ENCODE measurements around the gene ARID1B.

The ARID1B gene

DNA sequence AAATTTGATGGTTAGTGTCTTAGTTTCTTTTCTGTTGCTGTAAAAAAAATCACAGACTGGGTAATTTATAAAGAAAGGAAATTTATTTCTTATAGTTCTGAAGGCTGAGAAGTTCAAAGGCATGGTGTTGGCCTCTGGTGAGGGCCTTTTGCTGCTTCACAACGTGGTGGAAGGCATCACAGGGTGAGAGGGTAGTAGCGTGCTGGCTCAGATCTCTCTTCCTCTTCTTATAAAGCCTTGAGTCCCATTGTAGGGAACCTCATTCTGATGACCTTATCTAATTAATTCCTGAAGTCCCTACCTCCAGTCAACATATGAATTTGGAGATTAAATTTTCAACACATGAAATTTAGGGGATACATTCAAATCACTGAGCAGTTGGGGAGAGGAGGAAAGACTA is 62.0 kb downstream of the ARID1B start:
- no peaks in the 10 kb centered on the region for H3K9me3 ChIP-seq (ENCODE audit: control insufficient read depth, insufficient read depth, low read depth, low read length)
- POLR2A ChIA-PET: no interaction called here
- H3K4me3 ChIP-seq (ENCODE audit: low read depth, low read length): no peak overlapping the region
- H3K36me3 ChIP-seq (ENCODE audit: control insufficient read depth in 2 of 2, insufficient read depth in 1 of 2, low read length in 2 of 2): peaks cover 0 to 5% of the 10 kb centered on the region in 2 experiments; a peak in 2 of 3 replicates
- H3K4me1 ChIP-seq (ENCODE audit: control insufficient read depth, insufficient read depth, low read length): peaks cover 8% of the 10 kb centered on the region
- TF ChIP-seq ZNF155 (tag by site-specific recombination; IDR thresholded peaks at IDR 0.05): no peak
- no peak for TF ChIP-seq ZNF76 (tag by site-specific recombination; IDR thresholded peaks at IDR 0.05; ENCODE audit: borderline replicate concordance, low read depth)
- TF ChIP-seq ZNF521 (tag by site-specific recombination; IDR thresholded peaks at IDR 0.05): no peak
- TF ChIP-seq, protein P1, sequence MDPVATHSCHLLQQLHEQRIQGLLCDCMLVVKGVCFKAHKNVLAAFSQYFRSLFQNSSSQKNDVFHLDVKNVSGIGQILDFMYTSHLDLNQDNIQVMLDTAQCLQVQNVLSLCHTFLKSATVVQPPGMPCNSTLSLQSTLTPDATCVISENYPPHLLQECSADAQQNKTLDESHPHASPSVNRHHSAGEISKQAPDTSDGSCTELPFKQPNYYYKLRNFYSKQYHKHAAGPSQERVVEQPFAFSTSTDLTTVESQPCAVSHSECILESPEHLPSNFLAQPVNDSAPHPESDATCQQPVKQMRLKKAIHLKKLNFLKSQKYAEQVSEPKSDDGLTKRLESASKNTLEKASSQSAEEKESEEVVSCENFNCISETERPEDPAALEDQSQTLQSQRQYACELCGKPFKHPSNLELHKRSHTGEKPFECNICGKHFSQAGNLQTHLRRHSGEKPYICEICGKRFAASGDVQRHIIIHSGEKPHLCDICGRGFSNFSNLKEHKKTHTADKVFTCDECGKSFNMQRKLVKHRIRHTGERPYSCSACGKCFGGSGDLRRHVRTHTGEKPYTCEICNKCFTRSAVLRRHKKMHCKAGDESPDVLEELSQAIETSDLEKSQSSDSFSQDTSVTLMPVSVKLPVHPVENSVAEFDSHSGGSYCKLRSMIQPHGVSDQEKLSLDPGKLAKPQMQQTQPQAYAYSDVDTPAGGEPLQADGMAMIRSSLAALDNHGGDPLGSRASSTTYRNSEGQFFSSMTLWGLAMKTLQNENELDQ (tag by site-specific recombination; IDR thresholded peaks at IDR 0.05; ENCODE audit: low read depth): no peak
- TF ChIP-seq ZNF394 (tag by site-specific recombination; IDR thresholded peaks at IDR 0.05; ENCODE audit: borderline replicate concordance): no peak
- TF ChIP-seq, protein P2, sequence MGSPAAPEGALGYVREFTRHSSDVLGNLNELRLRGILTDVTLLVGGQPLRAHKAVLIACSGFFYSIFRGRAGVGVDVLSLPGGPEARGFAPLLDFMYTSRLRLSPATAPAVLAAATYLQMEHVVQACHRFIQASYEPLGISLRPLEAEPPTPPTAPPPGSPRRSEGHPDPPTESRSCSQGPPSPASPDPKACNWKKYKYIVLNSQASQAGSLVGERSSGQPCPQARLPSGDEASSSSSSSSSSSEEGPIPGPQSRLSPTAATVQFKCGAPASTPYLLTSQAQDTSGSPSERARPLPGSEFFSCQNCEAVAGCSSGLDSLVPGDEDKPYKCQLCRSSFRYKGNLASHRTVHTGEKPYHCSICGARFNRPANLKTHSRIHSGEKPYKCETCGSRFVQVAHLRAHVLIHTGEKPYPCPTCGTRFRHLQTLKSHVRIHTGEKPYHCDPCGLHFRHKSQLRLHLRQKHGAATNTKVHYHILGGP (tag by site-specific recombination; IDR thresholded peaks at IDR 0.05): no peak
- no peak for TF ChIP-seq ZNF558 (tag by site-specific recombination; IDR thresholded peaks at IDR 0.05)
- TF ChIP-seq PRDM1 (tag by site-specific recombination; IDR thresholded peaks at IDR 0.05): no peak
- TF ChIP-seq ZNF624 (tag by site-specific recombination; IDR thresholded peaks at IDR 0.05): no peak
- no peak for TF ChIP-seq ZNF585B (tag by site-specific recombination; IDR thresholded peaks at IDR 0.05)
- no peak for TF ChIP-seq OVOL3 (tag by site-specific recombination; IDR thresholded peaks at IDR 0.05)
- TF ChIP-seq GLI4 (tag by site-specific recombination; IDR thresholded peaks at IDR 0.05): no peak
- no peak for TF ChIP-seq ZNF169 (tag by site-specific recombination; IDR thresholded peaks at IDR 0.05)
- TF ChIP-seq, protein P3, sequence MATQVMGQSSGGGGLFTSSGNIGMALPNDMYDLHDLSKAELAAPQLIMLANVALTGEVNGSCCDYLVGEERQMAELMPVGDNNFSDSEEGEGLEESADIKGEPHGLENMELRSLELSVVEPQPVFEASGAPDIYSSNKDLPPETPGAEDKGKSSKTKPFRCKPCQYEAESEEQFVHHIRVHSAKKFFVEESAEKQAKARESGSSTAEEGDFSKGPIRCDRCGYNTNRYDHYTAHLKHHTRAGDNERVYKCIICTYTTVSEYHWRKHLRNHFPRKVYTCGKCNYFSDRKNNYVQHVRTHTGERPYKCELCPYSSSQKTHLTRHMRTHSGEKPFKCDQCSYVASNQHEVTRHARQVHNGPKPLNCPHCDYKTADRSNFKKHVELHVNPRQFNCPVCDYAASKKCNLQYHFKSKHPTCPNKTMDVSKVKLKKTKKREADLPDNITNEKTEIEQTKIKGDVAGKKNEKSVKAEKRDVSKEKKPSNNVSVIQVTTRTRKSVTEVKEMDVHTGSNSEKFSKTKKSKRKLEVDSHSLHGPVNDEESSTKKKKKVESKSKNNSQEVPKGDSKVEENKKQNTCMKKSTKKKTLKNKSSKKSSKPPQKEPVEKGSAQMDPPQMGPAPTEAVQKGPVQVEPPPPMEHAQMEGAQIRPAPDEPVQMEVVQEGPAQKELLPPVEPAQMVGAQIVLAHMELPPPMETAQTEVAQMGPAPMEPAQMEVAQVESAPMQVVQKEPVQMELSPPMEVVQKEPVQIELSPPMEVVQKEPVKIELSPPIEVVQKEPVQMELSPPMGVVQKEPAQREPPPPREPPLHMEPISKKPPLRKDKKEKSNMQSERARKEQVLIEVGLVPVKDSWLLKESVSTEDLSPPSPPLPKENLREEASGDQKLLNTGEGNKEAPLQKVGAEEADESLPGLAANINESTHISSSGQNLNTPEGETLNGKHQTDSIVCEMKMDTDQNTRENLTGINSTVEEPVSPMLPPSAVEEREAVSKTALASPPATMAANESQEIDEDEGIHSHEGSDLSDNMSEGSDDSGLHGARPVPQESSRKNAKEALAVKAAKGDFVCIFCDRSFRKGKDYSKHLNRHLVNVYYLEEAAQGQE (tag by site-specific recombination; IDR thresholded peaks at IDR 0.05): no peak
- no peak for TF ChIP-seq ZNF146 (tag by site-specific recombination; IDR thresholded peaks at IDR 0.05)
- no peak for TF ChIP-seq SP7 (tag by site-specific recombination; IDR thresholded peaks at IDR 0.05)
- TF ChIP-seq HOXA7 (CRISPR knock-in tag; IDR thresholded peaks at IDR 0.05; ENCODE audit: borderline replicate concordance): no peak
- no peak for TF ChIP-seq ZNF302 (tag by site-specific recombination; IDR thresholded peaks at IDR 0.05; ENCODE audit: low read depth)
- CTCF ChIA-PET: no interaction called here
- no peak overlapping the region for H3K27ac ChIP-seq (ENCODE audit: extremely low read depth, low read depth, low read length)

DNA sequence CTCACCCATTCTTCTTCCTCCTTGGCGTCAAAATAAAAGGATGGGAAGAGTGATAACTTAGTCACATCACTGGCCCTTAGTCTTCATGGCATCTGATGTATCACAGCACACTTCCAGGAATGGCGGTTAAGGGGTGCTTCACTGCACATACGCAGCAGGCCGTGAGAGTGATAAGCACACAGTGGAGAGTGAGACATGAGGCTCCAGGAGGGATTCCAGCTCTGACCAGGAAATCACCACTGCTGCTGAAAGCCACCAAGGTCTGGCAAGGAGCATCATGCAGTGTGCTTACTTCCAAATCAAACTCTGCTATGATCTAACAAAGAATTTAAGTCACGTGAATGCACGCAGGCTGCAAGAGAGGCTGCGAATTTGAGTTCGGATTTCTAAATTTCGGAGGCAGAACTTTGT is 62.4 kb downstream of the ARID1B start:
- POLR2A ChIA-PET: no interaction called here
- H3K4me3 ChIP-seq (ENCODE audit: low read depth, low read length): no peak overlapping the region
- peaks cover 0 to 5% of the 10 kb centered on the region in 2 experiments; a peak in 2 of 3 replicates for H3K36me3 ChIP-seq (ENCODE audit: control insufficient read depth in 2 of 2, insufficient read depth in 1 of 2, low read length in 2 of 2)
- CTCF ChIA-PET: interaction anchor here (1.2 kb wide), 1 partner anchor 14 kb away, joined by 3 read pairs; no protein-coding TSS in a partner anchor
- no peak overlapping the region for H3K27ac ChIP-seq (ENCODE audit: extremely low read depth, low read depth, low read length)
- H3K4me1 ChIP-seq (ENCODE audit: control insufficient read depth, insufficient read depth, low read length): peaks cover 10% of the 10 kb centered on the region
- TF ChIP-seq, protein P4, sequence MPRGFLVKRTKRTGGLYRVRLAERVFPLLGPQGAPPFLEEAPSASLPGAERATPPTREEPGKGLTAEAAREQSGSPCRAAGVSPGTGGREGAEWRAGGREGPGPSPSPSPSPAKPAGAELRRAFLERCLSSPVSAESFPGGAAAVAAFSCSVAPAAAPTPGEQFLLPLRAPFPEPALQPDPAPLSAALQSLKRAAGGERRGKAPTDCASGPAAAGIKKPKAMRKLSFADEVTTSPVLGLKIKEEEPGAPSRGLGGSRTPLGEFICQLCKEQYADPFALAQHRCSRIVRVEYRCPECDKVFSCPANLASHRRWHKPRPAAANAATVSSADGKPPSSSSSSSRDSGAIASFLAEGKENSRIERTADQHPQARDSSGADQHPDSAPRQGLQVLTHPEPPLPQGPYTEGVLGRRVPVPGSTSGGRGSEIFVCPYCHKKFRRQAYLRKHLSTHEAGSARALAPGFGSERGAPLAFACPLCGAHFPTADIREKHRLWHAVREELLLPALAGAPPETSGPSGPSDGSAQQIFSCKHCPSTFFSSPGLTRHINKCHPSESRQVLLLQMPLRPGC (tag by site-specific recombination; IDR thresholded peaks at IDR 0.05): no peak
- TF ChIP-seq KLF10 (tag by site-specific recombination; IDR thresholded peaks at IDR 0.05) (no peak), ZNF792 (tag by site-specific recombination; IDR thresholded peaks at IDR 0.05) (no peak), ZNF169 (tag by site-specific recombination; IDR thresholded peaks at IDR 0.05) (no peak), ZNF785 (tag by site-specific recombination; IDR thresholded peaks at IDR 0.05) (no peak)
- TF ChIP-seq, protein P5, sequence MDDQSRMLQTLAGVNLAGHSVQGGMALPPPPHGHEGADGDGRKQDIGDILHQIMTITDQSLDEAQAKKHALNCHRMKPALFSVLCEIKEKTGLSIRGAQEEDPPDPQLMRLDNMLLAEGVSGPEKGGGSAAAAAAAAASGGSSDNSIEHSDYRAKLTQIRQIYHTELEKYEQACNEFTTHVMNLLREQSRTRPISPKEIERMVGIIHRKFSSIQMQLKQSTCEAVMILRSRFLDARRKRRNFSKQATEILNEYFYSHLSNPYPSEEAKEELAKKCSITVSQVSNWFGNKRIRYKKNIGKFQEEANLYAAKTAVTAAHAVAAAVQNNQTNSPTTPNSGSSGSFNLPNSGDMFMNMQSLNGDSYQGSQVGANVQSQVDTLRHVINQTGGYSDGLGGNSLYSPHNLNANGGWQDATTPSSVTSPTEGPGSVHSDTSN (CRISPR knock-in tag; IDR thresholded peaks at IDR 0.05): no peak
- H3K9me3 ChIP-seq (ENCODE audit: control insufficient read depth, insufficient read depth, low read depth, low read length): no peaks in the 10 kb centered on the region

Data from HEK293 (cell line).